ENCODE measurements around the gene SPAG5.
A peak's percentile ranks its signal among the peaks of the same experiment; 100 is the strongest.

DNA sequence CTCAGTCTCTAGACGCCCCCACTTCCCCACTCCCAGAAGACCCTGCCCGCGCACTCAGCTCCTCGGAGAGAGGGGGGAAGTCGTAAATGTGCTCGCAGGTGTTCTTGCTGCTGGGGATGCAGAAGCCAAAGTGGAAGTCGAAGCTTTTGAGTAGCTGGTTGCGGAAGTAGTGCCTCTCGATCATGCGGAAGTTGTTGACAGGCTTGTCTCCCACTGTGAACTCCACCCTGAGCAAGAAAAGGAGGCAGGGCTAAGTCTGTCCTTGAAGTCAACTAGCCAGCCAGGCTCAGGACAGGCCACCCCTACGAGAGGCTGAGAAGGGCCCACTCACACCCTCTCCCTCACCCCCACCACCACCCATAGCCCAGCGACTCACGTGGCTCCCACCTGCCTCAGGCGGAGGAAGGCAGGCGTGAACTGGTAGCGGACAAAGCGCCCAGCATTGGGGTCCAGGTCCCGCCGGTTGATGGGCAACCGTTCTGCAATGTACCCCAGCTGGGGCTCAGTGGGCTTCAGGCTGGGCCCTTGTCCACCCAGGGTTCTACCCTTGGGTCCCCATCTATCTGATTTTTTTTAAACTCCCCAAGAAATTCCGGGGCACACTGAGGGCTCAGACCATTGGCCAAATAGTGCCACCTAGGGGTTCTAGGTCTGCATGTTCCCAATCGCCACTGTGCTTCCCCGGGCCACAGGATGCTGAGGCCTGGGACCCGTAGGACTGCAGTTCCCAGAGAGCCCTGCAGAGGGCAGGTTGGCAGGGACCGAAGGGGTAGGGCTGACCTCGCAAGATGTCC lies 51.0 kb downstream of the SPAG5 start:
- TF ChIP-seq, protein P1, sequence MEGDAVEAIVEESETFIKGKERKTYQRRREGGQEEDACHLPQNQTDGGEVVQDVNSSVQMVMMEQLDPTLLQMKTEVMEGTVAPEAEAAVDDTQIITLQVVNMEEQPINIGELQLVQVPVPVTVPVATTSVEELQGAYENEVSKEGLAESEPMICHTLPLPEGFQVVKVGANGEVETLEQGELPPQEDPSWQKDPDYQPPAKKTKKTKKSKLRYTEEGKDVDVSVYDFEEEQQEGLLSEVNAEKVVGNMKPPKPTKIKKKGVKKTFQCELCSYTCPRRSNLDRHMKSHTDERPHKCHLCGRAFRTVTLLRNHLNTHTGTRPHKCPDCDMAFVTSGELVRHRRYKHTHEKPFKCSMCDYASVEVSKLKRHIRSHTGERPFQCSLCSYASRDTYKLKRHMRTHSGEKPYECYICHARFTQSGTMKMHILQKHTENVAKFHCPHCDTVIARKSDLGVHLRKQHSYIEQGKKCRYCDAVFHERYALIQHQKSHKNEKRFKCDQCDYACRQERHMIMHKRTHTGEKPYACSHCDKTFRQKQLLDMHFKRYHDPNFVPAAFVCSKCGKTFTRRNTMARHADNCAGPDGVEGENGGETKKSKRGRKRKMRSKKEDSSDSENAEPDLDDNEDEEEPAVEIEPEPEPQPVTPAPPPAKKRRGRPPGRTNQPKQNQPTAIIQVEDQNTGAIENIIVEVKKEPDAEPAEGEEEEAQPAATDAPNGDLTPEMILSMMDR (IDR thresholded peaks at IDR 0.05) = peak; percentile 88 to 93 (median 92)
- no peak for TF ChIP-seq POLR2A (IDR thresholded peaks at IDR 0.05)
